ENCODE measurements around the gene PRKRIP1.
"Not testable (repeated sequence)": the region's sequence is repeated elsewhere in the genome, so short reads cannot be mapped to it uniquely, and the experiment has no call there.

PRKRIP1 gene

DNA sequence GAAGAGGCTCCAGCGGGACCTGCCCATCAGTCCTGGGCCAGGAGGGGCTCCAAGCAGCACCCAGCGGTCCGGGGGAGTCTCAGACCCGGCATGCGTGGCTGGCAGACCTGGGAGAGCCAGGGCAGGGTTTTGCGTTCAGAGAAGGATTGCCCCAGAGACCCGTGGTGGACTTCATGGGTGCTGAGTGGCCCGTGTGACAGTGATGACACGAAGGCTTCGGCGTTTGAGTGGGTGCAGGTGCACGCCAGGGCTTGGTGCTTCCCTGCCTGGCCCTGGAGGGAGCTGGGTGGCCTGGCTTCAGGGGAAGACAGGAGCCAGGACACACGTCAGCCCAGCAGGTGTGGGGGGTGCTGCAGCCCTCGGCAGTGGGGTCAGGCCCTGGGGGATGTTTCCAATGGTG lies 51.1 kb downstream of the PRKRIP1 start:
- TF ChIP-seq, protein P1, sequence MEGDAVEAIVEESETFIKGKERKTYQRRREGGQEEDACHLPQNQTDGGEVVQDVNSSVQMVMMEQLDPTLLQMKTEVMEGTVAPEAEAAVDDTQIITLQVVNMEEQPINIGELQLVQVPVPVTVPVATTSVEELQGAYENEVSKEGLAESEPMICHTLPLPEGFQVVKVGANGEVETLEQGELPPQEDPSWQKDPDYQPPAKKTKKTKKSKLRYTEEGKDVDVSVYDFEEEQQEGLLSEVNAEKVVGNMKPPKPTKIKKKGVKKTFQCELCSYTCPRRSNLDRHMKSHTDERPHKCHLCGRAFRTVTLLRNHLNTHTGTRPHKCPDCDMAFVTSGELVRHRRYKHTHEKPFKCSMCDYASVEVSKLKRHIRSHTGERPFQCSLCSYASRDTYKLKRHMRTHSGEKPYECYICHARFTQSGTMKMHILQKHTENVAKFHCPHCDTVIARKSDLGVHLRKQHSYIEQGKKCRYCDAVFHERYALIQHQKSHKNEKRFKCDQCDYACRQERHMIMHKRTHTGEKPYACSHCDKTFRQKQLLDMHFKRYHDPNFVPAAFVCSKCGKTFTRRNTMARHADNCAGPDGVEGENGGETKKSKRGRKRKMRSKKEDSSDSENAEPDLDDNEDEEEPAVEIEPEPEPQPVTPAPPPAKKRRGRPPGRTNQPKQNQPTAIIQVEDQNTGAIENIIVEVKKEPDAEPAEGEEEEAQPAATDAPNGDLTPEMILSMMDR (IDR thresholded peaks at IDR 0.05; ENCODE audit: control insufficient read depth, extremely low read depth, insufficient read depth): no peak

DNA sequence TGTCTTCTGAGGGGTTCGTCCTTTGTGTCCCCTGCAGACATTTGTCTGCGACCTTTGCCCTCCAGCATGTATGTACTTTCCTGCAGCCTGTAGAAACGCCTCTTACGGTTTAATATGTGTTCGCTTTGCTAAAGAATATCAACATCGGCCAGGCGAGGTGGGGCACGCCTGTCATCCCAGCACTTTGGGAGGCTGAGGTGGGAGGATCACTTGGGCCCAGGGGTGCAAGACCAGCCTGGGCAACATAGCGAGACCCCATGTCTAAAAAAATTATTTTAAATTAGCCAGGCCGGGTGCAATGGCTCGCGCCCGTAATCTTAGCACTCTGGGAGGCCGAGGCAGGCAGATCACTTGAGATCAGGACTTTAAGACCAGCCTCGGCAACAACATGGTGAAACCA lies 53.0 kb downstream of the PRKRIP1 start:
- no peak for DNase-seq (ENCODE audit: low read depth)
- H3K4me3 ChIP-seq (ENCODE audit: low read depth, low read length): no peak overlapping the region
- TF ChIP-seq, protein P1 (IDR thresholded peaks at IDR 0.05; ENCODE audit: control insufficient read depth, extremely low read depth, insufficient read depth): no peak

More for the DNA sequence above, 51.1 kb downstream of the PRKRIP1 start:
- no peak overlapping the region for H3K4me3 ChIP-seq (ENCODE audit: low read depth, low read length)
- DNase-seq (ENCODE audit: low read depth): no peak

DNA sequence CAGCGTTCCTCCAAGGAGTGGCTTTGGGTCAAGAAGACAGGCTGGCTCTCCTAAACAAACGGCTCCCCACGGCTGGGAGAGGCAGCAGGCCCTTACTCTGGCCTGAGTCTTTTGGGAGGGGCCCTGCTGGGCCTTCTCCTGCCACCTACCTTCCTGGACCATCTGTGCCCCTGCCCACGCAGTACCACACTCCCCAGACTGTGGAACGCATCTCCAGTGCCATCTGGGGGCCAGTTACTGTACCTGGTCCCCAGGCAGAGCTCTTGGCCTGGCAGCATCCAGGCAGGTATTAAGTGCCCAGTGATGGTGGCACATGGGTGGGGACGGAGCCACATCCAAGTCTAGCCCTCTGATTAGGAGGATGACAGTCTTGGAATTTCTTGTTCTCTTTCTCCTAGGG lies 54.1 kb downstream of the PRKRIP1 start:
- no peak for DNase-seq (ENCODE audit: low read depth)
- no peak overlapping the region for H3K4me3 ChIP-seq (ENCODE audit: low read depth, low read length)
- TF ChIP-seq, protein P1 (IDR thresholded peaks at IDR 0.05; ENCODE audit: control insufficient read depth, extremely low read depth, insufficient read depth): peak; percentile 29; the same call in 1 of the 2 replicates

DNA sequence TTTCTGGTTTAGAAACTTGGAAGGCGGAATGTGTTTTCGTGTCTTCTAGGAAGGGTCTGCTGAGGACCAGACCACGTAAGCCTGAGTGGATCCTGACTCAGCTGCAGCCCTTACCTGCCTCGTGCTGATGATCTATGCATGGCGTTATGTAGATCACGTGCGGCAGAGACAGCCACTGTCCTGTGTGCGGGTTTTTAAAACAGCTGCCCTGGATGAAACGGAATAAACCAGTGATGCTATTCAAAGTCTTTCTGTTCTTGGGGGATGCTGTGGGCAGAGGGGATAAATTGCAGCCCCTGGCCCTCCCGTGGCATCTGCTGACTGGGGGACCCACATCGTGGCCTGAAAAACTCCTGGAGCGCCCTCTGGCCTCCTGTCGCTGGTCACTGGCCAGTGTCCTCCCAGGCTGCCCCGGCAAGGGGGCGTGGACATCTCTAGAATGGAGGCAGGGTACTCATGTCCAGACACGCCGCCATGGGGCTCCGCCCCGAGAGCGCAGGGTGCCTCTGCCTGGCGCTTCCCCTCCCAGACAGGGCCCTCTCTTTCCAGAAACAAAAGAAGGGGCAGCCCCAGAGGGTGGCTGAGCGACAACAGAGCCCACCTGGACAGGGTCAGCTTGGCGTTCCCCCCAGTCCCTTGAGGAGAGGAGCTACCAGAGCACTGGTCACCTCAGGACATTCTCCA lies 55.4 kb downstream of the PRKRIP1 start:
- TF ChIP-seq, protein P1 (IDR thresholded peaks at IDR 0.05; ENCODE audit: control insufficient read depth, extremely low read depth, insufficient read depth): no peak
- DNase-seq (ENCODE audit: low read depth): no peak

DNA sequence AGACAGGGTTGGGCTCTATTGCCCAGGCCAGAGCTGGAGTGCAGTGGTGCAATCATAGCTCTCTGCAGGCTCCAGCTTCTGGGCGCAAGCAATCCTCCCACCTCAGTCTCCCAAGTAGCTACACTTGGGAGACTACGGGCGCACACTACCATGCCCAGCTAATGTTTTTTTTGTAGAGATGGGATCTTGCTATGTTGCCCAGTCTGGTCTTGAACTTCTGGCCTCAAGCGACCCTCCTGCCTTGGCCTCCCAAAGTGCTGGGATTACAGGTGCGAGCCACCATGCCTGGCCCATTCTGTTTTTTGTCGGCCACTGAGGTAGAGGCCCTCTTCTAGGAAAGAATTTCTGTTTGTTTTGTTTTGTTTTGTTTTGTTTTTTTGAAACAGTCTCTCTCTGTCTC lies 56.3 kb downstream of the PRKRIP1 start:
- TF ChIP-seq, protein P1 (IDR thresholded peaks at IDR 0.05; ENCODE audit: control insufficient read depth, extremely low read depth, insufficient read depth): no peak
- no peak for DNase-seq (ENCODE audit: low read depth)
- H3K4me3 ChIP-seq (ENCODE audit: low read depth, low read length): no peak overlapping the region

More for the DNA sequence above, 55.4 kb downstream of the PRKRIP1 start:
- H3K4me3 ChIP-seq (ENCODE audit: low read depth, low read length): no peak overlapping the region

DNA sequence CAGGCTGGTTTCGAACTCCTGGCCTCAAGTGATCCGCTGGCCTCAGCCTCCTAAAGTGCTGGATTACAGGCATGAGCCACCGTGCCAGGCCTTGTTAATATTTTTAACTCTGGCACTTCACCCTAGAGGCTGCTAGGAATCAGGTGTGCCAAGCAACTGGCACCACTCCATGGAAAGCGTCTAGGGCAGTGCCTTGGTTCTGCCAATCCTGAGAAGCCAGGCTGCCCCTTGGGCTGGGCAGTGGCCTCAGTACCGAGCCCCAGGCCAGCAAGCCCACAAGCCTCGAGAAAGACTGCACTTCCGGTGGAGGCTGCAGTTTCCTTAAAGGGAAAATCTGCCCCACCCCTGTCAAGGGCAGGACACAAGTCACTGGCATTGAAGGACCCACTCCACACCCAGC lies 57.2 kb downstream of the PRKRIP1 start:
- DNase-seq (ENCODE audit: low read depth): no peak
- TF ChIP-seq, protein P1 (IDR thresholded peaks at IDR 0.05; ENCODE audit: control insufficient read depth, extremely low read depth, insufficient read depth): no peak
- H3K4me3 ChIP-seq (ENCODE audit: low read depth, low read length): no peak overlapping the region

DNA sequence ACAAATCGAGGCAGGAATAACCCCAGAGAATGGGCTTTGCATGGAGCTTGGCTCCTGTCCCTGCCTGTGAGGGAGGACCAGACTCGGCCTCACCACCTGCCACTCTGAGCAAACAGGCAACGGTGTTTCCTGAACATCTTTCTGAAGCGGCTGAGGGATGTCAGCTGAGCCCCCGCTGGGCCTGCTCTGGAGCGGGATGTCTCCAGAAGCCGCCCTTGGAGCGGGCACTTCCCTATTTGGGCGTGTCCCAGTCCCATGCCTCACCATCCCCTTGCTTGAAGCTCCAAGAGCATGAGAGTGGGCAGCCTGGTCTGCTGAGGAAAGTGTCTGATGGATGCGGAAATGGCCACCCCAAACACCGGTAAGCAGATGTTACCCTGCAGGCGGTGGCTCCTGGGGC lies 58.3 kb downstream of the PRKRIP1 start:
- DNase-seq (ENCODE audit: low read depth): no peak
- TF ChIP-seq, protein P1 (IDR thresholded peaks at IDR 0.05; ENCODE audit: control insufficient read depth, extremely low read depth, insufficient read depth): no peak

DNA sequence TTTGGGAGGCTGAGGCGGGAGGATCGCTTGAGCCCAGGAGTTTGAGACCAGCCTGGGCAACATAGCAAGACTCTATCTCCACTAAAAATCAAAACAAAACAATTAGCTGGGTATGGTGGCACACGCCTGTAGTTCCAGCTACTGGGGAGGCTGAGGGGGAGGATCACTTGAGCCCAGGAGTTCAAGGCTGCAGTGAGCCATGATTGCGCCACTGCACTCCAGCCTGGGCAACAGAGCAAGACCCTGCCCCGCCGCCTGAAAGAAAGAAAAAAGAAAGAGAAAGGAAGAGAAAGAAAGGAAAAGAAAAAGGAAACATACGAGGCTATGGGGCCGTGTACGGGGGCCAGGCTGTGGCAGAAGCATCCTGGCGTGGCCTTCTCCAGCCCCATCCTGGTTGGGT lies 58.8 kb downstream of the PRKRIP1 start:
- not testable (repeated sequence) for H3K4me3 ChIP-seq (ENCODE audit: low read depth, low read length); DNase-seq (ENCODE audit: low read depth)

More for the DNA sequence above, 58.3 kb downstream of the PRKRIP1 start:
- H3K4me3 ChIP-seq (ENCODE audit: low read depth, low read length): no peak overlapping the region
